GM21515 (cell line): ENCODE results near the gene TMEM212.

Experiments used
- ATAC-seq: cut with Tn5 transposase; IDR thresholded peaks from one replicate; pipeline ENCODE4 v1.9.1; 2021; ENCODE audit not compliant: unreplicated experiment

The TMEM212 gene

GRCh38 chr3:171833789-171834460, 9.2 kb upstream of the TMEM212 start:
- ATAC-seq, result no peak

- ATAC-seq, result no peak
Measured at GRCh38 chr3:171834461-171834801, 8.7 kb upstream of the TMEM212 start.

GRCh38 chr3:171835116-171835515, 8.0 kb upstream of the TMEM212 start:
- ATAC-seq, result no peak

GRCh38 chr3:171835613-171836012, 7.5 kb upstream of the TMEM212 start:
- no peak for ATAC-seq

GRCh38 chr3:171836855-171837254, 6.3 kb upstream of the TMEM212 start:
- ATAC-seq, result no peak

GRCh38 chr3:171837698-171838097, 5.5 kb upstream of the TMEM212 start:
- ATAC-seq, result no peak

DNA sequence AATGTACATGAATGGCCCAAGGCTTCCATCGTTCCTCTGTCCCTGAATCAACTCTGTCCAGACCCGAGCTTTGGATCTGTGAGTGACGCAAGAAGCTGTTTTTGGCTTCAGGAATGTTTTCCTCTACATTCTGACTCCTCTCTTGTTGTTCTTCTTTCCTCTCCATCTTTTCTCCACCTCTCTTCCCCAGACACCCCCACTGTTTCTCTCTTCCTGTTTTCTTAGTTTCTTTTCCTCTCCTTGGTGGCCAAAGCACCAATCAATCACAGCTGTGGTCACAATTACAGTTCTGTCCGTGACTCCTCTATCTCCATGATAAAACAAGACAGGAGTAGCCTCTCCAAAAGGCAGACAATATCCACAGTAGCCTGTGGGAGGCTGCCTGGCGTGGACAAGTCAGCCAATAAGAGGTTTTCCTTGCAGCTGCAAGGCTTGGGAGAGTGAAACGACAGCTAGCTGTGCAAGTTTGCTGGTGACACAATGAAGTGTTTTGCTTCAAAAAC, 4.9 kb upstream of the TMEM212 start:
- ATAC-seq, result no peak

DNA sequence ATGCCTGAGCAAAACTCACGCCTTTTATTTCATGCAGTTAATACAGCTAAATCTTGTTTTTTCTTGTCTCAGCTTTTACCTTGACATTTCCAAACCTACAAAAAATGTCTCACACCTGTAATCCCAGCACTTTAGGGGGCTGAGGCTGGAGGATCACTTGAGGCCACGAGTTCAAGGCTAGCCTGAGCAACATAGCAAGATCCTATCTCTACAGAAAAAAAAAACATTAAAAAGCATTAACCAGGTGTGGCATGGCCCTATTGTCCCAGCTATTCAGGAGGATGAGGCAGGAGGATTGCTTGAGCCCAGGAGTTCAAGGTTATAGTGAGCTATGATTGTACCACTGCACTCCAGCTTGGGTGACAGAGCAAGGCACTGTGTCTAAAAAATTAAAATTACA, 3.9 kb upstream of the TMEM212 start:
- ATAC-seq, result no peak

GRCh38 chr3:171840445-171840810, 2.7 kb upstream of the TMEM212 start:
- no peak for ATAC-seq

GRCh38 chr3:171840811-171841619, 2.1 kb upstream of the TMEM212 start:
- no peak for ATAC-seq

DNA sequence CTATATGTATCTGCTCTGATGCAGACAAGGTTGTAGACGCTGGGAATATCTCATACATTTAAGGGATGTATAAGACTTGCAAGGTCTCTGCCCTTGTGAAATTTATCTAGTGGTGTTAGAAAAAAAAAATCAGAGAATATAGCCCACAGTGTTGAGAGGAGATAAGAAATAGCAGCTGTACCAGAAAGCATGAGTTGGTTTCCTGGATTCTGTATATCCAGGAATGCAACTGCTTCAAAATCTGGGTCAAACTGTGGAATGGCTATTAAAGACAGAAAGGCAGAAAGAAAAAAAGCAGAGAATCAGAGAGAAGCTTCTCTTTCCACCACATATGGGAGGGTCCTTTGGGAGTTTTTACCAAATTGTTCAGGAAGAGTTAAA, 1.5 kb upstream of the TMEM212 start:
- no peak for ATAC-seq

- ATAC-seq, result no peak
Measured at GRCh38 chr3:171844873-171845272, 1.7 kb downstream of the TMEM212 start.

GRCh38 chr3:171845481-171846284, 2.5 kb downstream of the TMEM212 start:
- no peak for ATAC-seq

- peak; percentile 94 for ATAC-seq
Measured at GRCh38 chr3:171846597-171846996, 3.4 kb downstream of the TMEM212 start.

GRCh38 chr3:171847133-171847532, 4.0 kb downstream of the TMEM212 start:
- no peak for ATAC-seq

DNA sequence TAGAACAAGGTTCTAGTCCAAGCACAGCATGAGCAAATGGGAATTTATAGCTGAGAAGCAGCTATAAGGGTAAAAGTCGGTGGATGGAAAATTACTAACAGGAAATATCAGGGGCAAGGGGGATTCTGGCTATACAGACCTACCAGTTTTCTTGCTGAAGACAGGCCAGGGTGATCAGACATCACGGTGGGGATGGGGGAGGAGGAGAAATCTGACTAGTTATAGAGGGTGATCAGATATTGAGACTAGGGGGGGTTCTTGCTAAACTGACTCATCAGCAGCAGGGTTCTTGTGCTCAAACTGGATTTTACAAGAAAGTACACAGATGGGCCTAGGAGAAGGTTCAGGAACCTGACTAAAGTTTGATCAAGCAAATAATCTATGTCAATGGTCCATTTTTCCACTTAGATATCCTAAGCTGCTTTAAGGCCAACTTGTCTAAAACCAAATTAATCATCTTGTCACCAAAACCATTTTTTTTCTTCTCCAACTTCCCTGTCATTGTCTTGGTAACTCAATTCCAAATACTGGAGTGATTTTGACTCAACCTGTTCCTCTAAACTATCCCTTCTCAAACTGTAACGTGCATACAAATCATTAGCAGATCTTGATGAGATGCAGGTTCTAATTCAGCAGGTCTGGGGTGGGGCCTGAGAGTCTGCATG, 4.6 kb downstream of the TMEM212 start:
- ATAC-seq, result no peak

DNA sequence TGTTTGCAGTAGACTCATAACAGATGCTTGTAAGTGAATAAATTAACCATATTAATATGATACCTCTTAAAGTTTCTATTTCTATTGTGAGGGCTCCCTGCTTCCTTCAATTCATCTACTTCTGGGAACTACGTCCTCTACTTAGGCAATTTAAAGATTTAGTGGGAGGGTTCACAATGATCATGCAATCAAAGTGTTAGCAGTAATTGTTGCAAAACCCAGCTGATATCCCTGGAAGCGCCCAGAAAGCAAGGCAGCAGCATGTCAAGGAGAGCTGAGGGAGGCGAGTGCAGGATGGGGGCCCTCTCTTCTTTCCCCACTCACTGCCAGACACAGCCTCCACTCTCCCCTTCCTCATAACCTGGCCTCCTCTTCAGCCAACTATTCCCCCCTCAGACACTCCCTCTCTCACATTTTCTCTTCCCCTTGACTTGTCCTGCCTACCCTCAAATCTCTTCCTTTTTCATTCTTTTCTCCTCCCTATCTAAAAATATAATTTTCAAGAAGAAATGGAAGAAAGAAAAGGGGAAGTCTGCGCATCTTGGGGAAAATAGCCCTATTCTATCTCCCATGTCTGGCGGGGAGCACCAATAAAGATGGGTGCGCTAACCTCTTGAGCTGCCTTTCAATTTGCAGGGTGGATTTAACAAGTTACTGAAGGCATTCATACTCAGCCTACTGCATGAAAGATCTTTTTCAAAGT, 6.6 kb downstream of the TMEM212 start:
- ATAC-seq, result no peak

- ATAC-seq, result no peak
Measured at GRCh38 chr3:171850320-171850959, 7.3 kb downstream of the TMEM212 start.

- no peak for ATAC-seq
Measured at GRCh38 chr3:171850960-171851659, 8.0 kb downstream of the TMEM212 start.
